SK-N-SH (cell line): Measurements from ENCODE around the gene GOLGA3. TPM values are rescaled to one million over a fixed set of nuclear protein-coding genes. Genes with fewer than 3 reads are reported as not detected.
"Not testable (repeated sequence)": the region's sequence is repeated elsewhere in the genome, so short reads cannot be mapped to it uniquely, and the experiment has no call there.

Experiments used
- CTCF ChIA-PET: fragments of 300-600, 350-600 bp; formaldehyde crosslinking; extraction: SDS; loops from one replicate; lab custom pipeline; 2021; lab: Yijun Ruan, JAX
- POLR2A ChIA-PET: fragments of 350-600 bp; sonication (Branson Sonifier 250); formaldehyde crosslinking; extraction: SDS; loops from one replicate; lab custom pipeline; 2020; ENCODE audit warnings: antibody characterized with exemption, inconsistent platforms; lab: Yijun Ruan, JAX
- DNase-seq: peaks from one replicate; pipeline ENCODE4 v3.0.0; 2012
- H2AFZ ChIP-seq: fragments of 200-600 bp; sonication (generic); 2 replicates; pipeline ENCODE4 v1.8.1; 2016; ENCODE audit warnings: antibody characterized with exemption, mild to moderate bottlenecking, low read depth
- H3F3A ChIP-seq: fragments of 200-600 bp; sonication (generic); replicated peaks from 2 replicates; pipeline ENCODE3; 2016; ENCODE audit warnings: antibody characterized with exemption, mild to moderate bottlenecking; ENCODE audit not compliant: insufficient read depth
- H3K27ac ChIP-seq, 2 experiments: fragments of 200-500 bp in 1 of 2; fragments of 200-600 bp in 1 of 2; sonication (Bioruptor generic) in 1 of 2; sonication (generic), shearing (Covaris generic) in 1 of 2; 2 replicates each; pipeline versions ENCODE4 v1.5.1 to v1.6.1; 2014 to 2016; ENCODE audit warnings: low read depth in 2 of 2, inconsistent platforms in 1 of 2, low read length in 1 of 2, mild to moderate bottlenecking in 1 of 2, mixed read lengths in 1 of 2
- H3K27me3 ChIP-seq: fragments of 200-600 bp; sonication (generic), shearing (Covaris generic); 2 replicates; pipeline ENCODE4 v1.6.1; 2016; ENCODE audit warnings: mixed run types; ENCODE audit not compliant: insufficient read depth
- H3K36me3 ChIP-seq, 2 experiments: fragments of 200-500 bp in 1 of 2; fragments of 200-600 bp in 1 of 2; sonication (Bioruptor generic) in 1 of 2; sonication (generic) in 1 of 2; replicated peaks in 1 of 2; 2 replicates each; pipeline versions ENCODE3 to v1.5.1; 2014 to 2016; ENCODE audit warnings: low read length in 1 of 2, mild to moderate bottlenecking in 1 of 2; ENCODE audit not compliant: insufficient read depth in 2 of 2, control insufficient read depth in 1 of 2
- H3K4me1 ChIP-seq, 2 experiments: fragments of 200-500 bp in 1 of 2; fragments of 200-600 bp in 1 of 2; sonication (Bioruptor generic) in 1 of 2; sonication (generic), shearing (Covaris generic) in 1 of 2; 2 replicates each; pipeline versions ENCODE4 v1.5.1 to v1.6.1; 2014 to 2016; ENCODE audit warnings: low read depth in 1 of 2, low read length in 1 of 2, mixed run types in 1 of 2; ENCODE audit not compliant: insufficient read depth in 2 of 2, control insufficient read depth in 1 of 2
- H3K4me2 ChIP-seq: fragments of 200-600 bp; sonication (generic), shearing (Covaris generic); 2 replicates; pipeline ENCODE4 v1.6.1; 2017; ENCODE audit warnings: mixed run types
- H3K4me3 ChIP-seq, 2 experiments: fragments of 200-500 bp in 1 of 2; fragments of 200-600 bp in 1 of 2; sonication (Bioruptor generic) in 1 of 2; sonication (generic), shearing (Covaris generic) in 1 of 2; 2 replicates each; pipeline versions ENCODE4 v1.5.1 to v1.8.1; 2014 to 2016; ENCODE audit warnings: low read depth in 2 of 2, inconsistent platforms in 1 of 2, low read length in 1 of 2, mild to moderate bottlenecking in 1 of 2, mixed read lengths in 1 of 2, moderate library complexity in 1 of 2
- H3K79me2 ChIP-seq: fragments of 200-600 bp; sonication (generic); 2 replicates; pipeline ENCODE4 v1.8.1; 2017; ENCODE audit warnings: mild to moderate bottlenecking; ENCODE audit not compliant: insufficient read depth
- H3K9ac ChIP-seq: fragments of 200-600 bp; sonication (generic); 2 replicates; pipeline ENCODE4 v1.6.1; 2017; ENCODE audit warnings: mixed run types
- H3K9me2 ChIP-seq: fragments of 200-600 bp; sonication (generic); 2 replicates; pipeline ENCODE4 v1.6.1; 2017; ENCODE audit warnings: mixed run types
- H3K9me3 ChIP-seq: fragments of 200-600 bp; sonication (generic); 2 replicates; pipeline ENCODE4 v1.6.1; 2017; ENCODE audit warnings: mixed run types, mild to moderate bottlenecking, moderate library complexity
- H4K20me1 ChIP-seq: fragments of 200-600 bp; sonication (generic); 2 replicates; pipeline ENCODE4 v1.6.1; 2017; ENCODE audit warnings: mild to moderate bottlenecking, mixed run types; ENCODE audit not compliant: insufficient read depth
- CHD2 ChIP-seq: fragments of 150-350 bp; IDR thresholded peaks from 2 replicates; pipeline ENCODE4 v1.6.1; 2018; ENCODE audit warnings: low read length; ENCODE audit not compliant: partially characterized antibody
- ELF1 ChIP-seq: IDR thresholded peaks from 2 replicates; pipeline ENCODE4 v1.4.0; 2012
- FOSL2 ChIP-seq: IDR thresholded peaks from 2 replicates; pipeline ENCODE4 v1.4.0; 2012; ENCODE audit warnings: low read depth, mild to moderate bottlenecking, moderate library complexity, borderline replicate concordance
- FOXJ3 ChIP-seq: sonication (generic); formaldehyde crosslinking; IDR thresholded peaks from 2 replicates; pipeline ENCODE4 v1.5.1; 2020; ENCODE audit warnings: mild to moderate bottlenecking, missing genetic modification reagents
- GABPA ChIP-seq: IDR thresholded peaks from 2 replicates; pipeline ENCODE4 v1.4.0; 2012; ENCODE audit warnings: low read depth, mild to moderate bottlenecking
- JUND ChIP-seq: IDR thresholded peaks from 2 replicates; pipeline ENCODE4 v1.4.0; 2012
- MEF2A ChIP-seq: IDR thresholded peaks from 2 replicates; pipeline ENCODE4 v1.4.0; 2012; ENCODE audit warnings: low read depth, borderline replicate concordance
- MXI1 ChIP-seq: IDR thresholded peaks from 2 replicates; pipeline ENCODE4 v1.6.1; 2012; ENCODE audit warnings: mild to moderate bottlenecking, low read depth, low read length, improper control_type of control experiment
- NFIC ChIP-seq: IDR thresholded peaks from 2 replicates; pipeline ENCODE4 v1.4.0; 2012; ENCODE audit warnings: borderline replicate concordance
- NRF1 ChIP-seq: IDR thresholded peaks from 2 replicates; pipeline ENCODE4 v1.6.1; 2012; ENCODE audit warnings: low read depth, mild to moderate bottlenecking, low read length
- POLR2AphosphoS5 ChIP-seq: IDR thresholded peaks from 2 replicates; pipeline ENCODE4 v1.6.1; 2012; ENCODE audit warnings: low read depth, low read length
- RAD21 ChIP-seq: IDR thresholded peaks from 2 replicates; pipeline ENCODE4 v1.6.1; 2012; ENCODE audit warnings: mild to moderate bottlenecking, low read length
- RCOR1 ChIP-seq: fragments of 150-350 bp; IDR thresholded peaks from 2 replicates; pipeline ENCODE4 v1.6.1; 2017; ENCODE audit warnings: antibody characterized with exemption, low read length
- REST ChIP-seq: IDR thresholded peaks from 2 replicates; pipeline ENCODE4 v1.6.1; 2012; ENCODE audit warnings: mild to moderate bottlenecking, low read depth, low read length, moderate library complexity
- RXRA ChIP-seq: IDR thresholded peaks from 2 replicates; pipeline ENCODE4 v1.4.0; 2012; ENCODE audit warnings: low read depth, mild to moderate bottlenecking, borderline replicate concordance
- SIN3A ChIP-seq: IDR thresholded peaks from 2 replicates; pipeline ENCODE4 v1.6.1; 2012; ENCODE audit warnings: low read depth, mild to moderate bottlenecking, low read length, moderate library complexity, borderline replicate concordance
- TEAD4 ChIP-seq: IDR thresholded peaks from 2 replicates; pipeline ENCODE4 v1.4.0; 2012; ENCODE audit warnings: mild to moderate bottlenecking, borderline replicate concordance; ENCODE audit not compliant: insufficient read depth
- USF1 ChIP-seq: IDR thresholded peaks from 2 replicates; pipeline ENCODE4 v1.4.0; 2012; ENCODE audit warnings: low read depth, borderline replicate concordance
- WGBS: methylation state at CpG from one replicate; pipeline ENCODE4 v1.1.6; 2017; ENCODE audit warnings: low lambda C conversion rate; 5-methylcytosine and 5-hydroxymethylcytosine counted together
- polyA plus RNA-seq, 3 experiments: library from polyadenylated mRNA; depleted of rRNA; stranded (reverse); fragments of >200 nt; gene quantifications; 2 replicates each; pipeline ENCODE4 v1.2.3, GENCODE V29; 2012
- TF ChIP-seq, protein P1 (sequence below): fragments of 200-600 bp; sonication (generic); IDR thresholded peaks from 2 replicates; pipeline ENCODE4 v1.6.1; 2017; ENCODE audit warnings: antibody characterized with exemption, mild to moderate bottlenecking, moderate library complexity
- TF ChIP-seq, protein P2 (sequence below): IDR thresholded peaks from 2 replicates; pipeline ENCODE4 v1.4.0; 2012; ENCODE audit warnings: low read depth

Gene GOLGA3
- polyA plus RNA-seq, 1 of the 3 experiments (the other 2 are of a cell fraction) = 16.9 TPM

GRCh38 chr12:132836795-132837331, 8.2 kb upstream of the GOLGA3 start:
- H3K4me2 ChIP-seq = no peak overlapping the region
- H3K36me3 ChIP-seq = peaks cover 16 to 37% of the 10 kb centered on the region in 2 experiments
- no peak overlapping the region for H3K4me3 ChIP-seq
- no peak overlapping the region for H3K9ac ChIP-seq
- no peaks in the 10 kb centered on the region for H3F3A ChIP-seq
- H3K9me3 ChIP-seq = no peaks in the 10 kb centered on the region
- DNase-seq = peak; percentile 31
- ChIA-PET CTCF (interaction anchor here (0.6 kb wide), 1 partner anchor 11 kb away, joined by 3 read pairs; no protein-coding TSS in a partner anchor), POLR2A (no interaction called here)
- H3K4me1 ChIP-seq = no peaks in the 10 kb centered on the region
- H4K20me1 ChIP-seq = no peaks in the 10 kb centered on the region
- H3K9me2 ChIP-seq = no peaks in the 10 kb centered on the region
- 82% methylated on average over 5 of the region's 5 CpGs for WGBS
- TF ChIP-seq NFIC = no peak
- TF ChIP-seq USF1 = no peak
- TF ChIP-seq REST = no peak
- TF ChIP-seq FOSL2 = no peak
- no peak for TF ChIP-seq SIN3A
- TF ChIP-seq ELF1 = no peak
- no peak for TF ChIP-seq JUND
- no peak for TF ChIP-seq RXRA
- TF ChIP-seq, protein P1, sequence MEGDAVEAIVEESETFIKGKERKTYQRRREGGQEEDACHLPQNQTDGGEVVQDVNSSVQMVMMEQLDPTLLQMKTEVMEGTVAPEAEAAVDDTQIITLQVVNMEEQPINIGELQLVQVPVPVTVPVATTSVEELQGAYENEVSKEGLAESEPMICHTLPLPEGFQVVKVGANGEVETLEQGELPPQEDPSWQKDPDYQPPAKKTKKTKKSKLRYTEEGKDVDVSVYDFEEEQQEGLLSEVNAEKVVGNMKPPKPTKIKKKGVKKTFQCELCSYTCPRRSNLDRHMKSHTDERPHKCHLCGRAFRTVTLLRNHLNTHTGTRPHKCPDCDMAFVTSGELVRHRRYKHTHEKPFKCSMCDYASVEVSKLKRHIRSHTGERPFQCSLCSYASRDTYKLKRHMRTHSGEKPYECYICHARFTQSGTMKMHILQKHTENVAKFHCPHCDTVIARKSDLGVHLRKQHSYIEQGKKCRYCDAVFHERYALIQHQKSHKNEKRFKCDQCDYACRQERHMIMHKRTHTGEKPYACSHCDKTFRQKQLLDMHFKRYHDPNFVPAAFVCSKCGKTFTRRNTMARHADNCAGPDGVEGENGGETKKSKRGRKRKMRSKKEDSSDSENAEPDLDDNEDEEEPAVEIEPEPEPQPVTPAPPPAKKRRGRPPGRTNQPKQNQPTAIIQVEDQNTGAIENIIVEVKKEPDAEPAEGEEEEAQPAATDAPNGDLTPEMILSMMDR = no peak
- no peak for TF ChIP-seq RAD21
- TF ChIP-seq FOXJ3 (CRISPR knock-in tag) = no peak
- no peak for TF ChIP-seq GABPA
- TF ChIP-seq, protein P2, sequence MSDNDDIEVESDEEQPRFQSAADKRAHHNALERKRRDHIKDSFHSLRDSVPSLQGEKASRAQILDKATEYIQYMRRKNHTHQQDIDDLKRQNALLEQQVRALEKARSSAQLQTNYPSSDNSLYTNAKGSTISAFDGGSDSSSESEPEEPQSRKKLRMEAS = no peak
- no peak for TF ChIP-seq MEF2A
- no peak for TF ChIP-seq MXI1
- no peak for TF ChIP-seq RCOR1
- no peak for TF ChIP-seq NRF1
- TF ChIP-seq TEAD4 = no peak
- no peak for TF ChIP-seq CHD2
- TF ChIP-seq POLR2AphosphoS5 = no peak
- H3K27me3 ChIP-seq = no peaks in the 10 kb centered on the region
- no peaks in the 10 kb centered on the region for H3K79me2 ChIP-seq
- H2AFZ ChIP-seq = no peak overlapping the region
- H3K27ac ChIP-seq = no peak overlapping the region

GRCh38 chr12:132836230-132836629, 7.6 kb upstream of the GOLGA3 start:
- H3K27ac ChIP-seq, H3K27me3 ChIP-seq, DNase-seq, H4K20me1 ChIP-seq, POLR2A ChIA-PET, H3K4me3 ChIP-seq, H3K4me1 ChIP-seq, H3K4me2 ChIP-seq, H3K9ac ChIP-seq, H2AFZ ChIP-seq, H3F3A ChIP-seq, H3K9me2 ChIP-seq, H3K79me2 ChIP-seq, H3K9me3 ChIP-seq: not testable (repeated sequence)
- CTCF ChIA-PET = interaction anchor here (0.6 kb wide), 1 partner anchor 11 kb away, joined by 3 read pairs; no protein-coding TSS in a partner anchor
- 97% methylated on average over 6 of the region's 30 CpGs for WGBS
- H3K36me3 ChIP-seq = peaks cover 13 to 35% of the 10 kb centered on the region in 2 experiments
